ENCODE results near the gene DNAAF3.

- TF ChIP-seq, protein P1, sequence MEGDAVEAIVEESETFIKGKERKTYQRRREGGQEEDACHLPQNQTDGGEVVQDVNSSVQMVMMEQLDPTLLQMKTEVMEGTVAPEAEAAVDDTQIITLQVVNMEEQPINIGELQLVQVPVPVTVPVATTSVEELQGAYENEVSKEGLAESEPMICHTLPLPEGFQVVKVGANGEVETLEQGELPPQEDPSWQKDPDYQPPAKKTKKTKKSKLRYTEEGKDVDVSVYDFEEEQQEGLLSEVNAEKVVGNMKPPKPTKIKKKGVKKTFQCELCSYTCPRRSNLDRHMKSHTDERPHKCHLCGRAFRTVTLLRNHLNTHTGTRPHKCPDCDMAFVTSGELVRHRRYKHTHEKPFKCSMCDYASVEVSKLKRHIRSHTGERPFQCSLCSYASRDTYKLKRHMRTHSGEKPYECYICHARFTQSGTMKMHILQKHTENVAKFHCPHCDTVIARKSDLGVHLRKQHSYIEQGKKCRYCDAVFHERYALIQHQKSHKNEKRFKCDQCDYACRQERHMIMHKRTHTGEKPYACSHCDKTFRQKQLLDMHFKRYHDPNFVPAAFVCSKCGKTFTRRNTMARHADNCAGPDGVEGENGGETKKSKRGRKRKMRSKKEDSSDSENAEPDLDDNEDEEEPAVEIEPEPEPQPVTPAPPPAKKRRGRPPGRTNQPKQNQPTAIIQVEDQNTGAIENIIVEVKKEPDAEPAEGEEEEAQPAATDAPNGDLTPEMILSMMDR (IDR thresholded peaks at IDR 0.05): no peak
- TF ChIP-seq EZH2 (IDR thresholded peaks at IDR 0.05): no peak
Observed at GRCh38 chr19:55137915-55138314, 28.5 kb downstream of the DNAAF3 start.

Data from neural progenitor cell (in vitro differentiated cells).